WTC11 (cell line): ENCODE measurements around the gene DNAJC5G. TPM values are rescaled to one million over a fixed set of nuclear protein-coding genes. Genes with fewer than 3 reads are reported as not detected.

Experiments used
- ATAC-seq: fragments of 200-7000 bp; cut with Tn5 transposase; 2 replicates; pipeline ENCODE4 v1.10.0; 2021; ENCODE audit warnings: mild to moderate bottlenecking, moderate library complexity
- CTCF ChIA-PET: fragments of 300-600 bp; sonication (Branson Sonifier 250); formaldehyde crosslinking; loops from one replicate; lab custom pipeline; 2021; ENCODE audit warnings: antibody characterized with exemption; lab: Charles Lee
- POLR2A ChIA-PET: fragments of 350-600 bp; sonication (Branson Sonifier 250); formaldehyde crosslinking; loops from one replicate; lab custom pipeline; 2021; ENCODE audit warnings: antibody characterized with exemption; lab: Charles Lee
- DNase-seq: peaks from one replicate; pipeline ENCODE4 v3.0.0; 2021; ENCODE audit warnings: low spot score
- H3K27ac Mint-ChIP-seq: 2 replicates; pipeline ENCODE4 v1.8.0; 2021; ENCODE audit warnings: mixed read lengths
- H3K27me3 Mint-ChIP-seq: 2 replicates; pipeline ENCODE4 v1.8.0; 2021; ENCODE audit warnings: low read depth, mild to moderate bottlenecking, moderate library complexity, mixed read lengths
- H3K36me3 Mint-ChIP-seq: 2 replicates; pipeline ENCODE4 v1.8.0; 2021; ENCODE audit warnings: mixed read lengths
- H3K4me1 Mint-ChIP-seq: 2 replicates; pipeline ENCODE4 v1.8.0; 2022; ENCODE audit warnings: mixed read lengths
- H3K4me3 Mint-ChIP-seq: 2 replicates; pipeline ENCODE4 v1.8.0; 2021; ENCODE audit warnings: mild to moderate bottlenecking, moderate library complexity, mixed read lengths
- H3K9me3 Mint-ChIP-seq: 2 replicates; pipeline ENCODE4 v1.8.0; 2021; ENCODE audit warnings: mixed read lengths
- ATF2 ChIP-seq: sonication (generic); formaldehyde crosslinking; IDR thresholded peaks from 2 replicates; pipeline ENCODE4 v1.8.1; 2022; ENCODE audit warnings: low read depth, missing genetic modification reagents, borderline replicate concordance
- CREM ChIP-seq: sonication (generic); formaldehyde crosslinking; IDR thresholded peaks from 2 replicates; pipeline ENCODE4 v1.8.1; 2022; ENCODE audit warnings: mild to moderate bottlenecking, missing genetic modification reagents, moderate library complexity
- E2F1 ChIP-seq: sonication (generic); formaldehyde crosslinking; IDR thresholded peaks from 2 replicates; pipeline ENCODE4 v1.8.0; 2022; ENCODE audit warnings: mild to moderate bottlenecking, missing genetic modification reagents
- E2F4 ChIP-seq: sonication (generic); formaldehyde crosslinking; IDR thresholded peaks from 2 replicates; pipeline ENCODE4 v1.8.1; 2022; ENCODE audit warnings: low read depth, mild to moderate bottlenecking, moderate library complexity, missing genetic modification reagents, borderline replicate concordance
- E2F5 ChIP-seq: sonication (generic); formaldehyde crosslinking; IDR thresholded peaks from 2 replicates; pipeline ENCODE4 v1.8.1; 2022; ENCODE audit warnings: mild to moderate bottlenecking, moderate library complexity, missing genetic modification reagents
- EMX1 ChIP-seq: fragments of 250-450 bp; sonication (Bioruptor Pico); IDR thresholded peaks from 2 replicates; pipeline ENCODE4 v1.8.0; 2021; ENCODE audit warnings: mild to moderate bottlenecking
- ESRRA ChIP-seq: sonication (generic); formaldehyde crosslinking; IDR thresholded peaks from 2 replicates; pipeline ENCODE4 v1.8.1; 2022; ENCODE audit warnings: mild to moderate bottlenecking, missing genetic modification reagents, borderline replicate concordance
- FOXP4 ChIP-seq: sonication (generic); formaldehyde crosslinking; IDR thresholded peaks from 2 replicates; pipeline ENCODE4 v1.8.0; 2022; ENCODE audit warnings: mild to moderate bottlenecking, missing genetic modification reagents
- GTF2I ChIP-seq: fragments of 250-450 bp; sonication (Bioruptor Pico); conservative IDR thresholded peaks from 2 replicates; pipeline ENCODE4 v1.4.0; 2021; ENCODE audit warnings: mild to moderate bottlenecking
- HMGA2 ChIP-seq: fragments of 250-450 bp; sonication (Bioruptor Pico); IDR thresholded peaks from 2 replicates; pipeline ENCODE4 v1.4.0; 2021; ENCODE audit warnings: mild to moderate bottlenecking, moderate library complexity
- IRF1 ChIP-seq: sonication (generic); formaldehyde crosslinking; IDR thresholded peaks from 2 replicates; pipeline ENCODE4 v1.8.0; 2023; ENCODE audit warnings: missing genetic modification reagents
- JAZF1 ChIP-seq: fragments of 250-450 bp; sonication (Bioruptor Pico); IDR thresholded peaks from 2 replicates; pipeline ENCODE4 v1.9.0; 2021; ENCODE audit warnings: moderate library complexity, mild to moderate bottlenecking, inconsistent platforms
- JUN ChIP-seq: sonication (generic); formaldehyde crosslinking; IDR thresholded peaks from 2 replicates; pipeline ENCODE4 v1.8.0; 2023; ENCODE audit warnings: mild to moderate bottlenecking, missing genetic modification reagents
- KAT7 ChIP-seq: sonication (generic); formaldehyde crosslinking; IDR thresholded peaks from 2 replicates; pipeline ENCODE4 v1.8.1; 2023; ENCODE audit warnings: missing genetic modification reagents, mild to moderate bottlenecking, borderline replicate concordance
- MYBL2 ChIP-seq: sonication (generic); formaldehyde crosslinking; IDR thresholded peaks from 2 replicates; pipeline ENCODE4 v1.8.1; 2023; ENCODE audit warnings: mild to moderate bottlenecking, moderate library complexity, missing genetic modification reagents
- NFYB ChIP-seq: sonication (generic); formaldehyde crosslinking; conservative IDR thresholded peaks from 2 replicates; pipeline ENCODE4 v1.8.0; 2022; ENCODE audit warnings: low read depth, missing genetic modification reagents
- PRDM15 ChIP-seq: sonication (generic); formaldehyde crosslinking; IDR thresholded peaks from 2 replicates; pipeline ENCODE4 v1.8.0; 2022; ENCODE audit warnings: missing genetic modification reagents
- RELA ChIP-seq: sonication (generic); formaldehyde crosslinking; IDR thresholded peaks from 2 replicates; pipeline ENCODE4 v1.8.1; 2022; ENCODE audit warnings: missing genetic modification reagents, mild to moderate bottlenecking, borderline replicate concordance
- USF2 ChIP-seq: sonication (generic); formaldehyde crosslinking; IDR thresholded peaks from 2 replicates; pipeline ENCODE4 v1.8.1; 2023; ENCODE audit warnings: mild to moderate bottlenecking, missing genetic modification reagents, moderate library complexity
- ZNF263 ChIP-seq: sonication (generic); formaldehyde crosslinking; IDR thresholded peaks from 2 replicates; pipeline ENCODE4 v1.8.1; 2022; ENCODE audit warnings: low read depth, mild to moderate bottlenecking, moderate library complexity, missing genetic modification reagents
- ZNF281 ChIP-seq: sonication (generic); formaldehyde crosslinking; IDR thresholded peaks from 2 replicates; pipeline ENCODE4 v1.8.0; 2023; ENCODE audit warnings: mild to moderate bottlenecking, missing genetic modification reagents
- ZNF423 ChIP-seq: fragments of 250-450 bp; sonication (Bioruptor Pico); IDR thresholded peaks from 2 replicates; pipeline ENCODE4 v2.1.2; 2022; ENCODE audit warnings: mild to moderate bottlenecking, moderate library complexity
- total RNA-seq: library from RNA; stranded (reverse); gene quantifications from 3 replicates; pipeline ENCODE4 v1.2.3, GENCODE V29; 2021

Gene DNAJC5G
- total RNA-seq, 1 experiment from 2014 or later, result 0.44 TPM

- TF ChIP-seq ATF2 (CRISPR knock-in tag) (no peak), JAZF1 (CRISPR knock-in tag) (no peak), HMGA2 (CRISPR knock-in tag) (no peak), ZNF423 (no peak)
Measured at GRCh38 chr2:27227501-27227900, 47.7 kb upstream of the DNAJC5G start (continued).

- no peaks in the 10 kb centered on the region for H3K27me3 Mint-ChIP-seq
- POLR2A ChIA-PET, result no interaction called here
- CTCF ChIA-PET, result no interaction called here
- no peaks in the 10 kb centered on the region for H3K9me3 Mint-ChIP-seq
- no peak overlapping the region for H3K4me3 Mint-ChIP-seq
- H3K27ac Mint-ChIP-seq, result no peak overlapping the region
- ATAC-seq (no peak), DNase-seq (no peak)
- no peaks in the 10 kb centered on the region for H3K4me1 Mint-ChIP-seq
- TF ChIP-seq E2F1 (no peak), E2F5 (CRISPR knock-in tag) (no peak), ZNF281 (CRISPR knock-in tag) (no peak), ESRRA (CRISPR knock-in tag) (no peak), RELA (no peak), FOXP4 (CRISPR knock-in tag) (no peak), JUN (CRISPR knock-in tag) (no peak), GTF2I (CRISPR knock-in tag) (no peak), USF2 (CRISPR knock-in tag) (no peak), NFYB (no peak), MYBL2 (CRISPR knock-in tag) (no peak), E2F4 (CRISPR knock-in tag) (no peak), EMX1 (CRISPR knock-in tag) (no peak), ZNF263 (CRISPR knock-in tag) (no peak), CREM (CRISPR knock-in tag) (no peak), PRDM15 (CRISPR knock-in tag) (no peak), IRF1 (CRISPR knock-in tag) (no peak), KAT7 (CRISPR knock-in tag) (no peak)
- peaks cover 86% of the 10 kb centered on the region for H3K36me3 Mint-ChIP-seq
Measured at GRCh38 chr2:27231921-27232320, 43.3 kb upstream of the DNAJC5G start.
